SK-N-SH (cell line): ENCODE measurements around the gene HOXB2. TPM values are rescaled to one million over a fixed set of nuclear protein-coding genes. Genes with fewer than 3 reads are reported as not detected.

Experiments
- CTCF ChIA-PET: fragments of 300-600, 350-600 bp; formaldehyde crosslinking; extraction: SDS; loops from one replicate; lab custom pipeline; 2021; lab: Yijun Ruan, JAX
- POLR2A ChIA-PET: fragments of 350-600 bp; sonication (Branson Sonifier 250); formaldehyde crosslinking; extraction: SDS; loops from one replicate; lab custom pipeline; 2020; ENCODE audit warnings: antibody characterized with exemption, inconsistent platforms; lab: Yijun Ruan, JAX
- DNase-seq: peaks from one replicate; pipeline ENCODE4 v3.0.0; 2012
- H2AFZ ChIP-seq: fragments of 200-600 bp; sonication (generic); 2 replicates; pipeline ENCODE4 v1.8.1; 2016; ENCODE audit warnings: antibody characterized with exemption, mild to moderate bottlenecking, low read depth
- H3F3A ChIP-seq: fragments of 200-600 bp; sonication (generic); replicated peaks from 2 replicates; pipeline ENCODE3; 2016; ENCODE audit warnings: antibody characterized with exemption, mild to moderate bottlenecking; ENCODE audit not compliant: insufficient read depth
- H3K27ac ChIP-seq, 2 experiments: fragments of 200-500 bp in 1 of 2; fragments of 200-600 bp in 1 of 2; sonication (Bioruptor generic) in 1 of 2; sonication (generic), shearing (Covaris generic) in 1 of 2; 2 replicates each; pipeline versions ENCODE4 v1.5.1 to v1.6.1; 2014 to 2016; ENCODE audit warnings: low read depth in 2 of 2, inconsistent platforms in 1 of 2, low read length in 1 of 2, mild to moderate bottlenecking in 1 of 2, mixed read lengths in 1 of 2
- H3K27me3 ChIP-seq: fragments of 200-600 bp; sonication (generic), shearing (Covaris generic); 2 replicates; pipeline ENCODE4 v1.6.1; 2016; ENCODE audit warnings: mixed run types; ENCODE audit not compliant: insufficient read depth
- H3K36me3 ChIP-seq, 2 experiments: fragments of 200-500 bp in 1 of 2; fragments of 200-600 bp in 1 of 2; sonication (Bioruptor generic) in 1 of 2; sonication (generic) in 1 of 2; replicated peaks in 1 of 2; 2 replicates each; pipeline versions ENCODE3 to v1.5.1; 2014 to 2016; ENCODE audit warnings: low read length in 1 of 2, mild to moderate bottlenecking in 1 of 2; ENCODE audit not compliant: insufficient read depth in 2 of 2, control insufficient read depth in 1 of 2
- H3K4me1 ChIP-seq, 2 experiments: fragments of 200-500 bp in 1 of 2; fragments of 200-600 bp in 1 of 2; sonication (Bioruptor generic) in 1 of 2; sonication (generic), shearing (Covaris generic) in 1 of 2; 2 replicates each; pipeline versions ENCODE4 v1.5.1 to v1.6.1; 2014 to 2016; ENCODE audit warnings: low read depth in 1 of 2, low read length in 1 of 2, mixed run types in 1 of 2; ENCODE audit not compliant: insufficient read depth in 2 of 2, control insufficient read depth in 1 of 2
- H3K4me2 ChIP-seq: fragments of 200-600 bp; sonication (generic), shearing (Covaris generic); 2 replicates; pipeline ENCODE4 v1.6.1; 2017; ENCODE audit warnings: mixed run types
- H3K4me3 ChIP-seq, 2 experiments: fragments of 200-500 bp in 1 of 2; fragments of 200-600 bp in 1 of 2; sonication (Bioruptor generic) in 1 of 2; sonication (generic), shearing (Covaris generic) in 1 of 2; 2 replicates each; pipeline versions ENCODE4 v1.5.1 to v1.8.1; 2014 to 2016; ENCODE audit warnings: low read depth in 2 of 2, inconsistent platforms in 1 of 2, low read length in 1 of 2, mild to moderate bottlenecking in 1 of 2, mixed read lengths in 1 of 2, moderate library complexity in 1 of 2
- H3K79me2 ChIP-seq: fragments of 200-600 bp; sonication (generic); 2 replicates; pipeline ENCODE4 v1.8.1; 2017; ENCODE audit warnings: mild to moderate bottlenecking; ENCODE audit not compliant: insufficient read depth
- H3K9ac ChIP-seq: fragments of 200-600 bp; sonication (generic); 2 replicates; pipeline ENCODE4 v1.6.1; 2017; ENCODE audit warnings: mixed run types
- H3K9me2 ChIP-seq: fragments of 200-600 bp; sonication (generic); 2 replicates; pipeline ENCODE4 v1.6.1; 2017; ENCODE audit warnings: mixed run types
- H3K9me3 ChIP-seq: fragments of 200-600 bp; sonication (generic); 2 replicates; pipeline ENCODE4 v1.6.1; 2017; ENCODE audit warnings: mixed run types, mild to moderate bottlenecking, moderate library complexity
- H4K20me1 ChIP-seq: fragments of 200-600 bp; sonication (generic); 2 replicates; pipeline ENCODE4 v1.6.1; 2017; ENCODE audit warnings: mild to moderate bottlenecking, mixed run types; ENCODE audit not compliant: insufficient read depth
- CTCF ChIP-seq: fragments of 200-600 bp; sonication (generic); IDR thresholded peaks from 2 replicates; pipeline ENCODE4 v1.6.1; 2017; ENCODE audit warnings: antibody characterized with exemption, mild to moderate bottlenecking, moderate library complexity
- FOSL2 ChIP-seq: IDR thresholded peaks from 2 replicates; pipeline ENCODE4 v1.4.0; 2012; ENCODE audit warnings: low read depth, mild to moderate bottlenecking, moderate library complexity, borderline replicate concordance
- NRF1 ChIP-seq: IDR thresholded peaks from 2 replicates; pipeline ENCODE4 v1.6.1; 2012; ENCODE audit warnings: low read depth, mild to moderate bottlenecking, low read length
- REST ChIP-seq: IDR thresholded peaks from 2 replicates; pipeline ENCODE4 v1.6.1; 2012; ENCODE audit warnings: mild to moderate bottlenecking, low read depth, low read length, moderate library complexity
- RFX5 ChIP-seq: IDR thresholded peaks from 2 replicates; pipeline ENCODE4 v1.6.1; 2012; ENCODE audit warnings: mild to moderate bottlenecking, improper control_type of control experiment, low read length
- RXRA ChIP-seq: IDR thresholded peaks from 2 replicates; pipeline ENCODE4 v1.4.0; 2012; ENCODE audit warnings: low read depth, mild to moderate bottlenecking, borderline replicate concordance
- SIN3A ChIP-seq: IDR thresholded peaks from 2 replicates; pipeline ENCODE4 v1.6.1; 2012; ENCODE audit warnings: low read depth, mild to moderate bottlenecking, low read length, moderate library complexity, borderline replicate concordance
- WGBS: methylation state at CpG from one replicate; pipeline ENCODE4 v1.1.6; 2017; ENCODE audit warnings: low lambda C conversion rate; 5-methylcytosine and 5-hydroxymethylcytosine counted together
- polyA plus RNA-seq, 3 experiments: library from polyadenylated mRNA; depleted of rRNA; stranded (reverse); fragments of >200 nt; gene quantifications; 2 replicates each; pipeline ENCODE4 v1.2.3, GENCODE V29; 2012

The HOXB2 gene
- polyA plus RNA-seq, 1 of the 3 experiments (the other 2 are of a cell fraction), result 1.9 TPM

GRCh38 chr17:48589831-48590606 lies 45.1 kb upstream of the HOXB2 start, which contains the start of gene HOXB3:
Gene HOXB3, minus strand, starts transcription at chr17:48590241. Its CDS starts 37,767 bp downstream, at chr17:48552474.
- CTCF ChIA-PET, result interaction anchor here (1.2 to 3.3 kb wide), 3 partner anchors 20 to 330 kb away, joined by 3 to 20 read pairs (median 4); no protein-coding TSS in a partner anchor
- Histone ChIP-seq H3K9me2 (no peaks in the 10 kb centered on the region), H3K79me2 (no peaks in the 10 kb centered on the region), H4K20me1 (no peaks in the 10 kb centered on the region), H3K27me3 (peaks cover 98% of the 10 kb centered on the region), H2AFZ (no peak within 1 kb of the TSS), H3K9ac (no peak within 1 kb of the TSS), H3K36me3 (no peaks in the 10 kb centered on the region), H3K4me2 (peak within 1 kb of the TSS; percentile 60; the same call in 1 of the 2 replicates), H3F3A (peaks cover 4% of the 10 kb centered on the region), H3K9me3 (no peaks in the 10 kb centered on the region), H3K27ac (no peak within 1 kb of the TSS), H3K4me1 (peaks cover 2 to 6% of the 10 kb centered on the region in 2 experiments; a peak in 1 of 4 replicates), H3K4me3 (no peak within 1 kb of the TSS)
- 22% methylated on average over 23 of the region's 23 CpGs for WGBS
- no peak for TF ChIP-seq RFX5
- TF ChIP-seq RXRA, result no peak
- no peak for TF ChIP-seq NRF1
- no peak for TF ChIP-seq REST
- TF ChIP-seq SIN3A, result no peak
- TF ChIP-seq CTCF, result no peak
- no peak for TF ChIP-seq FOSL2
- POLR2A ChIA-PET, result no interaction called here
- no peak for DNase-seq
